Stomach (tissue), 4 donors: ENCODE measurements around the gene WFDC2.

Experiments used
- CTCF ChIP-seq, 7 experiments: fragments of 450-650 bp in 4 of 7; fragments of 200-600 bp in 3 of 7; sonication (generic) in 3 of 7; IDR thresholded peaks; one replicate each; pipeline ENCODE4 v1.5.1; 2016 to 2019; ENCODE audit warnings: antibody characterized with exemption in 7 of 7, control low read depth in 2 of 7, mild to moderate bottlenecking in 1 of 7
- POLR2AphosphoS5 ChIP-seq, 3 donors: sonication (generic); formaldehyde crosslinking; IDR thresholded peaks; one replicate each; pipeline ENCODE4 v1.6.1; 2016; ENCODE audit warnings: antibody characterized with exemption in 3 of 3

- no peak for TF ChIP-seq CTCF (IDR thresholded peaks at IDR 0.05)
- no peak for TF ChIP-seq POLR2AphosphoS5 (IDR thresholded peaks at IDR 0.05)
These were observed 26.6 kb downstream of the WFDC2 start for GRCh38 chr20:45496166-45496565.
